GM18870 (cell line): Measurements from ENCODE around the gene TCF4.
"Not testable (repeated sequence)": the region's sequence is repeated elsewhere in the genome, so short reads cannot be mapped to it uniquely, and the experiment has no call there.

Experiments
- ATAC-seq: cut with Tn5 transposase; IDR thresholded peaks from one replicate; pipeline ENCODE4 v1.9.1; 2021; ENCODE audit warnings: moderate library complexity; ENCODE audit not compliant: unreplicated experiment

The TCF4 gene

DNA sequence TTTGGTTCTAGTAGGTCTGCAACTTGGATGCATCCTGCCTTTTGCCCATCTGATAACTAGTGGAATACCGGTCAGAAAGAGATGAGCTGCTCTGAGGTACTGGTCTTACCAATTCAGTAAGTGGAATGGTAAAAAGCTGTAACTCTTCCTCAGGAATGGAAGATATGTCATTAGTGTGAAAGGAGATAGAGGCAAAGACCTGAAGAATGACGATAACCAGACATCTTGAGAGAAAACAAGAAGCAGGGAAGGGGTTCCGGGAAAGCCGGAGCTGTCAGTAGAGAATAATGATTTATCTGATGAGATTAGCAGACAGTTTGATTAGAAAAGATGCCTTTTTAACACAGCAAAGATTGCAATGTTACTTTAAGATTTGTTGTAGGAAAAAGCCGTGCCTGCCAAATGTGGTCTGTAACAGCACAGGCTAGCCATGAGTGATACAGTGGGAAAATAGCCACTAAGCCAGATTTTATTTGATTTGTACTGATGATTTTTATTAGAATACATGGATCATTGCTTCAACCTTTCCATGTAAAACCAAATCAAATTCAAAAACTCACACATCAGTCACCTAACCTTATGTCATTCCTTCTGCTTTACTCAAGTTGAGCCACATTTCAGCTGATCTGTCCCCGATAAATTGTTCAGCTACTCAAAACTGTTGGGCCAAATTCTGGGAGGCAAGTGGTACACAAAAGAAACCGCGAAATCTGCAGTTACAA, 110.0 kb downstream of the TCF4 start:
- ATAC-seq: peak; percentile 19

GRCh38 chr18:55477499-55477859, 110.5 kb downstream of the TCF4 start:
- ATAC-seq: peak; percentile 94

GRCh38 chr18:55475916-55476315, 112.1 kb downstream of the TCF4 start:
- no peak for ATAC-seq

DNA sequence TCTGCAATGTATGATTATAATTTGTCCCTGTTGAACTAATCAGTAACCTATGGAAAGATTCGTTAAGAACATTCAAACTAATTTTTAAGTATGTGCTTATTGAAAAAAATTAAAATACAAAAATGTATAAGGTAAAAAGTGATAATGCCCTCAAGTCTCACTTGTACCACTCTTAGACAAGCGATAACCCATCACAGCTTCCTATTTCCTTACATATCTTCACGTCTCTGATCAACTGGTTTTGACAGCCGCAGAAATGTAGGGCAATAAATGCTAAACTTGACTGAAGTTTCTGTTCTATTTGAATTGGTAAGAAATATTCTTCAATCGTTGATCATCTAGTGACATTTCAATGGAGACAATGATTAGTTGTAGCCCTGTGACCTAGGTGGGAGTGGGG, 112.5 kb downstream of the TCF4 start:
- ATAC-seq: no peak

- ATAC-seq: no peak
Observed at GRCh38 chr18:55473560-55473959, 114.4 kb downstream of the TCF4 start.

DNA sequence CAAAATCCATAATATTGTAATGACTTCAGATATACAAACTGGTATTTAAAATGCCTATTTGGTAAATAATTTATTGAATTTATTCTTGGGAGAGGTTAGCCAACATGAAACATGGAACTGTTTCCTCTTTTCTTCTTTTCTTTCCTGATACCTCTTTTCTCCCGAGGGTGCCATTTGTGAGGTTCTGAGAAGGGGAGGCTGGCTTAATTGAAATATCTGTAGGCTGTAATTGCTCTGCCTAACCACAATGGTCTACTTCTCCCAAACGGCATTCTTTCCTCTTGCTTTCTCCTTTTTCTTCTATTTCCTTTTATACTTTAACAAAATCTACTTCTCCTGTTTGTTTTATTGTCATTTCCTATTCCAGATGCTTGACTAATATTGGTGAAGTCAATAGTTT, 114.9 kb downstream of the TCF4 start:
- ATAC-seq: no peak

GRCh38 chr18:55470826-55471225, 117.2 kb downstream of the TCF4 start:
- ATAC-seq: no peak

GRCh38 chr18:55469134-55469533, 118.9 kb downstream of the TCF4 start:
- ATAC-seq: not testable (repeated sequence)

DNA sequence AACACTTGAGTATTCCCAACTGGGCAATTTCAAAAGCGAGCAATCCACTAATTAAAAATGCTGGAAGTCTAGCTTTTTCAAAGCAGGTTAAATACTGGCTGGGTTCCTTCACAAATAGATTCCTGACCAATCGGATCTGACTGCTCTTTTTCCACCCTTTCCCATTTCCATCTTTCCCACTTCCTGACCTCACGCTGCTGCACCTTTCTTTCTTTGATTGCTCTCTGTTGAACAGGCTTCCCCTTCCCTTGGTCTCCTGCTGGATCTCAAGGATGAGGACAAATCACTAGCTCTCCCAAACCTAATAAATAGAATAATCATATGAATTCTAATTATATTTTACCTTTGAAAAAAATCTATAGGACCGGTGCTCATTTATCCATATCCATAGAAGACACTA, 121.2 kb downstream of the TCF4 start:
- ATAC-seq: no peak

DNA sequence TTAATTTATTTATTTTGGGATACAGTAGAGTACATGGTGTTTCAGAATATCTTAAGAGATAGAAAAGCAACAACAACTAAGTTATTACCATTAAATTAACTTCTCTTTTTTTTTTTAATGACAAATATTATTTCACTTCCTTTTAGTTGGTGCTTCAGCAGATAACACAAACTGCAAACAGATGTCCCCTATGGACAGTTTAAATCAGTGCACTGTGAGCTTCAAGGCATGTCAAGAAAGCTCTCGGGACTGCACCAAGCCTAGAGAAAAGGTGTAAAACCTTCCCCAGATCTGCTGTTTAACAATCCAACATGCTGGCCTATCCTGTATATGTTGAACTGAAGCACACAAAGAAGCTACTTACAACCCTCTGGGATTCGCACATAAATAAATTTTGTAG, 122.7 kb downstream of the TCF4 start:
- no peak for ATAC-seq

- no peak for ATAC-seq
Observed at GRCh38 chr18:55464581-55464980, 123.4 kb downstream of the TCF4 start.

DNA sequence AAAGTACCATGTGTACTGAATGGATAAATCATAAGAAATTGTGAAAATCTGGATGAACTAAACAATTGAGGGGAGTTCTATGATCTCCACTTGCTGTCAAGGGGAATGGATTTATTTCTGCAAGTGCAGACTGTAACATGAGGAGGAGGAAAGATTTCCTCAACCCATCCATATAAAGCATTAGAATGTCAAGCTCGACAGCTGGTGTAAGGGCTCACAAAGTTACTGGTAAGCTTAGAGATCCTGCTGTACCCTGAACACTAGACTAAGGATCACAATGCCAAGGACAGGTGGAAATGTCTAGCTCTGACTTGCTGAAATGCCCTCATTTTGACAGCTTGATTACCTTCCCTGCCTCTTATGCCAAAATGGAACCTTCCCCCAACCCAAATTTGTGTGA, 125.3 kb downstream of the TCF4 start:
- ATAC-seq: no peak

DNA sequence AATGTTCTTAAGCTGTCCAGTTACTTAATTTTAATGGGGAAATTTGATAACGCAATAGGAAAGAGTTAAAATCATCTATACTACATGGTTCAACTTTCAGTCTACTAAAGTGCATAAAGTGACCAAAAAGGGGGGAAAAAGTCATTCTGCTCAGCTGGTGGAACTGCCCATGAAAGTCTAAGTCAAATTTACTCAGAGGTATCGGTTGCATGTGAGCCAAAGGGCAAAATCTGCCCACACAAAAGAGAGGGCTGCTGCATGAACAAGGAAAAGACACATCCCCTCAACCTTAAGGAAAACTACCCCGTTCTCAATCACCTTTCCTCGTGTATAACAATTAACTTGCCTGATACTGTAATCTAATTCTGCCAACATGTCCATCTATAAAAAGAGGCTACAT, 126.1 kb downstream of the TCF4 start:
- ATAC-seq: no peak

GRCh38 chr18:55458456-55459203, 129.4 kb downstream of the TCF4 start:
- no peak for ATAC-seq

GRCh38 chr18:55457028-55457427, 131.0 kb downstream of the TCF4 start:
- ATAC-seq: no peak

DNA sequence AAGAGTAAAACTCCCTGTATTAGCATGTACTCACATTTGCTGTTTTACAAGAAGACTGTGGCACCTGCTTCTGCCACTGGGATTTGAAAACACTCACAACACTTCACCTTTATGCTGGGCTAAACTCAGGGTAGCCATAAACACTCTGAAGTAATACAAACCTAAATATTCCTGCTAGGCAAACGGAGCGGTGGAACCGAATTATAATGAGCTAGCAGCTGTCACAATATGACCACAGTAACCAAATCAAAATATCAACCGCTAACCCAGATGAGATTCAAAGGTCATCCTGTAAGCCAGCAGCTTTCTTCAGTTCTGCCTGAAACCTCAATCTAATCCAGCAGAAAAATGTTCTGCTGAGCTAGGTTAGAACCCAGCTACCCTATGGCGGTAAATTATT, 132.1 kb downstream of the TCF4 start:
- ATAC-seq: no peak

DNA sequence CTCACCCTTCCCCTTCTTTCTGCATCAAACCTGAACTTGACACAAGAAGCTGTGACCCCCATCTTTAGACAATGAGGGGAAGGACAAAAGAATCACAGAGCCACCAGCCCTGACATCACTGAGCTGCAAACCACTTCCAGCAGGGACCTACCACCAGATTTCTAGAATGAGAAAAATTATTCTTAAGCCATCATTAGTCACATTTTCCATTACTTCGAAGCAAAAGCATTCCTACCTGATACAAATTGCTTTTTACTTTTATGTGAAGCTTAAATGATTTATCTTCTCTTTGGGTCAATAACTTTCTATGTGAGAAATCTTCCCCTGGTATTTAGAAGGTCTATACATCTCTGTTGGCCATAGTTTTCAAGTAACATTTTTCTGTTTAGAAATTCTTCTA, 134.8 kb downstream of the TCF4 start:
- ATAC-seq: no peak

DNA sequence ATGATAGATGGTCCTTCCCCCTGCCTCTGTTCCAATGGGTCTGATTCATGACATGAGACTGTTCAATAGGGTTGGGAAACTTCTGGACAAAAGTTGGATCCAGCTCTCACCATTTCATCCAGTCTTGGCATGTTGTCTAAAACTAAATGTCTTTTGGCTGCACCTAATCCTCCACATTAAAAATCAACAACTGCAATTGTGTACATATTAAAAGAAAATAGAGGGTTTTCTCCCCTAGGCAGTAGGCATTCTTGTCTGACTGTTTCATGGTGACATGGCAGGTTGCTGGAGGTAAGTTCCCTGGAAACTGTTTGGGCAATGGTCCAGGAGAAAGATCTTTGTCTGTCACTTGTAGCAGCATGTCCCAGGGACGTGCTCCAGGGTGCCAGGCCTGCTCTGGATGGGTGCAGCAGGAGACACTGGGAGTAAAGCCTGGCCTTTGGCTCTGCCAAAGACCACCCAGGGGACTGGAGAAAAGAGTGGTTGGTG, 135.8 kb downstream of the TCF4 start:
- ATAC-seq: no peak

- no peak for ATAC-seq
Observed at GRCh38 chr18:55449412-55450140, 138.4 kb downstream of the TCF4 start.

DNA sequence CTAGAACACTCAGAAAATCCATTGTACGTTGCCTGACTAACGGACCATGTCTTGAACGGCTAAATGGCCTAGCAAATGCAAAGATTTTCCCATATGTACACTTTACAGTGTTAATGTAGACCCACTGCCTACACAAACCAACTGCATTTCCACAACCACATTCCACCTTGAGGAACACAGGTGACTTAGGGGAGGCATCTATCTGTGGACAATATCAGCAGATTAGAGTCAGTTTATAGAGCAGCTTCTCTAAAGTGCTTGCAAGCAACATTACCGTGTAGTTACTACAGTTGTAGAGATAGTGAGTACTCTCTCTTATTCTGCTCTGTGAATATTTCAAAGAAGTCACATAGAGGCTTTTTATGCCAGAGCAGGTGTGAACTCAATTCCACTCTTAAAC, 139.6 kb downstream of the TCF4 start:
- ATAC-seq: no peak

DNA sequence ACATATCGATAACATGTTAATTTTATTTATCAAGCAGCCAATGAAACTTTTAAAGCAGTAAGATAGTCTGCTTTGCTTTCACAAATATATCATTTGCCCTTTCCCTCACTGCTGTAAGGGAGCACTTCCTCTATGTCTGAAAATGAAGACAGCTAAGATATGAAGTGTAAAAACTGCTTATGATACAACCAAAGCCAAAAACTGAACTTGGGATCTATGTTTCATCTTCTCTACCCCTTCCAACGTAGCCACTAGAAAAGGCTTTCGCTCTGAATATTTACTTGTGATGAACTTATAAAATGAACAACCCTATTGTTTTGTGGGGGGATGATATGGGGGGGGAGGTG, 140.3 kb downstream of the TCF4 start:
- no peak for ATAC-seq
